Epidermal melanocyte (primary cell): ENCODE data around the gene MYEOV.

Source experiments
- DNase-seq: peaks from one replicate; pipeline ENCODE4 v3.0.0; 2011; ENCODE audit warnings: low spot score; ENCODE audit not compliant: insufficient read length

MYEOV gene

DNA sequence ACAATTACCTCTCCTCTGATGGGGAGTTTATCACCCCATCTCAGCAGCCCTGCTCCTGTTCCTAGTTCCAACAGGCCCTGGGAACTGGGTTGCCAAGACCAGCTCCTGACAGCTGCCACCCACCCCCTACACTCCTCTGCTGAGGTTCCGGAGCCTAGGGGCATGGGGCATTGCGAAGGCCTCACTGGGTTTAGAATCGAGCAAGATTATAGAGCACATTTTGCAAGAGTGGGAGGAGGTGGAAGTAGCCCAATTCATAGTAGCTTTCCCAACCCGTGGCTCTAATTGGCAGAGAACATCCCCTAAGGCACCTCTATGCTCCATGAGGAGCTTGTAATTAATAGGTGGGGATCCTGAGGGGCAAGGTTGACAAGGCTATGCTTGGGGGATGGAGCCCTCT, 23.0 kb downstream of the MYEOV start:
- no peak for DNase-seq

GRCh38 chr11:69317401-69318092, 23.6 kb downstream of the MYEOV start:
- no peak for DNase-seq

- DNase-seq: no peak
These were observed 24.1 kb downstream of the MYEOV start for GRCh38 chr11:69318093-69318420.

DNA sequence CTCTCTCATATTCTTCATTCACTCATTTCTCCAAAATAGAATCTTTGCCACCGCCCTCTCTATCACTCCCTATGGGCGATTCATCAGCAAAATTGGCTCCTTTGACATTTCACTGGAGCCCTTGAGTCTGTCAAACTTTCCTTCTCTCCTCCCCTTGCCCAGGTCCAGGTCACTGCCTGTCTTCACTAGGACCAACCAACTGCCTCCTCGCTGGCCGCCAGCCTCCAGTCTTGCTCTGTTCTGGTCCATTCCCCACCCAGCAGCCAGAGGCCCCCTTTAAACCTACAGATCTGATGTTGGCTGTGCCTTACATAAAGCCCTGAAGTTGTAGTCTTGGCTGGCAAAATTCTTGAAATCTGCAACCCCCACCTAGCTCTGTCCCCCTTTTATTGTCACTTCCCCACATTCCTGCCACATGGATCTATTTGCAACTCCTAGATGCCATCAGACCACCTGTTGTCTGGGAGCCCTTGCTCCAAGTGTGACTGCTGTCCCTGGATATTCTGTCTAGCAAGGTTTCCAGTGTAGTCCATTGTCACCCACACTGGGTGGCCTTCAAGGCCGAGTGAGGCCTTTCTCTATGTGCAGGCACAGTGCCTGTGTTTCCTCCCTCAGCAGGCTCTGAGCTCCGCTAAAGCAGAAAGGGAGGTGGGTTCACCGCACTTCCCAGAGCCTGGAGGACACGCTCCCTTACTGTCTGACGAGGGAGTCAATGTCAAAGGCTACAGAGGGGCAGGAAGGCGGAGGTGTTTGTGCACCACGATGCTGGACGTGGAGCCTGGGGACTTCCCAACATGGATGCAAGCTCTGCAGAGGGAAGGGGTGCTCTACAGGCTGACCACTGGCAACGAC, 25.5 kb downstream of the MYEOV start:
- DNase-seq: no peak

DNA sequence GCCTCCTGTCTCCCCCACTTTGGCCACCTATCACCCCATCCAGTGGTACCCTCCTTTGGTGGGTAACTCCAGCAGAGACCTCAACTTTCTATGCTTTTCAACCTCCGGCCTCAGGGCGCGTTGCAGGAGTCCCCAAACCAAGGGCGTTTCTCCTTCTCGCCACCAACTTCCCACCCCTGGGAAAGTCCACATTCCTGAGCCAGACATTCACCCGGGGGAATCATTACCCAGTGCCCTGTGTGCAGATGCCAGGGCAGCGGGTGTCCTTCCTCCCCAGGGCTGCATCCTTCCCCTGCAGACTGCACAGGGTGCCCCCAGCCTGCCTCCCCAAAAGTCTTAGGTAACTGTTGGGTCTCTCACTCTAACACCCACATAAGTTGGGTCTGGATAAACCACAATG, 26.4 kb downstream of the MYEOV start:
- DNase-seq: no peak

DNA sequence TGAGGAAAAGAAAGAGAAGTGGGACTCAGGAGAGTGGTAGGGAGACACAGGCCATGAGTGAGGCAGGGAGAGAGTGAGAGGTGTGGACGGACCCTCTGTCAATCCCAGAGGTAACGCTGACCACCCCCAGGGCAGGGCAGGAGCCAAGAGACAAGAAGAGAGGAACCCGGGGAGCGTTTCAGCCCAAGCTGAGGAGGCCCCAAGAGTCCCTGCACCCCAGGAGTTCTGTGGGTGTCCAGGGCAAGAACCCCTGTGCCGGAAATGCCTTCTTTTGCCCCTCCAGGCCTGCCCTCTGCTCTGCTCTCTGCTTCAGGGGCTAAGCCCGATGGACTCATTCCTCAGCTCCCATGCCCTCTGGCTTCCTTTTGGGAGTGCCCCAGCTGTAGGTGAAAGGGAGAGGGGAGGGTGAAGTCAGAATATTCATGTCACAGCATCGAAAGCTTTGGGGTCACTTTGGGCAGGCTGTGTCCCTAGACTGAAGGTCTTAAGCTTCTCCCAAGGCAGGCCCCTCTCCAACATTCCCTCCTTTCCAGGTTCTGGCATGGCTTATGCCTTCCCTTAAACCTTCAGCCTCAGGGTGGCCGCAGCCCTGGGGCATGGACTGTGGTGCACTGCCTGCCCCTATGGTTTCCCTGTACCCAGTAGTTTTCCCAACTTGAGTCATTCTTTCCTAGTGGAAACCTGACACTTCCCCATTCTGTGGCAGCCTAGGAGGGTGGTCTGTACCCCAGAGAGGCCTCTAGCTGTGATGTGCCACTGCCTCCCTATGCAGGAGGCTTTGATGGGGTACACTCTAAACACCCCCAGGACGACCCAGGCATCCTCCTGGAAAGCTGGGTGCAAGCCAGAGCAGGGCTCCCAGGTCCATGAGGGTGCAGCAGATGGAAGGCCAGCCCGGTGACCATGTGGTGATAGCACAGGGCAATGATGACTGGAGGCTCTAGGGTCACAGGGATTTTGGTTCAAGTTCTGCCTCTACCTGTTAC, 27.1 kb downstream of the MYEOV start:
- no peak for DNase-seq

DNA sequence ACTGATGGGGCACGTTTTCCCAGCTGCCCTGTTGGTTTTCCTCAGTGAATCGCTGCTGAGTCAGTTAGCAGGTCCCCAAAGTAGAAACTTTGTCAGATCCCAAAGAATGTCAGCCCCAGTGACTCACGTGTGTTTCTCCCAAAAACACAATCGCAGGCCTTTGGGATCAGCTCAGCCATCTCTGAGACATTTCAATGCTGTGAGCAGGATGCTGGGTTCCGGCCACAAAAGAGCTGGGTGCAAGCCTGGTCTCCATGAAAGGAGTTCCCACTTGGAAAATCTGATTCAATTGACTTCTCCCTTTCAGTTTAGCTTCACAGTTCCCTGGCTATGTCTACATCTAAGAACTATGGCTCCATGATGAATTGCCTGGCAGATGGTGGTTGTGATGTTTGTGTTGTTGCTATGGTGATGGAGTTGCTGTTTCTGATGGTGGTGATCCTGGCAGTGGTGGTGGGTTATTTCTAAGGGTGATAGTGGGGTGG, 28.0 kb downstream of the MYEOV start:
- no peak for DNase-seq

DNA sequence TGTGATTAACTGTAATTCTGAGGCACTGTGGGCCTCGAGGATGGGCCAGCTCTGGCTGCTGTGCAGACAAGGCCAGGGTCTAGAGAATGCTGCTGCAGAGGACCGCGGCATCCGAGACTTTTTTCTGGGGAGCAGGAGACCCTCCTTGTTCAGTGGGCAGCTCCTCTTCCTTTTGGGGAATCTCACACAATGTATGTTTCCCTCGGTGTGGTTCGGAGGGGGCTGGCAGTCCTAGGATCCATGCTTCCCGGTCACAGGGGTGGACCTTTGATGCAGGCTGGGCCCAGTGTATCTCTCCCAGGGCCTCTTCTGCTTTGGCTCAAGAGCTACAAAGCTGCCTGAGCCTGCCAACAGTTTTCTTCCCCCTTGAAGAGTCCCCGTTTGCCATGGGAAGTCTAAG, 31.5 kb downstream of the MYEOV start:
- no peak for DNase-seq

GRCh38 chr11:69326622-69327219, 32.8 kb downstream of the MYEOV start:
- DNase-seq: no peak

DNA sequence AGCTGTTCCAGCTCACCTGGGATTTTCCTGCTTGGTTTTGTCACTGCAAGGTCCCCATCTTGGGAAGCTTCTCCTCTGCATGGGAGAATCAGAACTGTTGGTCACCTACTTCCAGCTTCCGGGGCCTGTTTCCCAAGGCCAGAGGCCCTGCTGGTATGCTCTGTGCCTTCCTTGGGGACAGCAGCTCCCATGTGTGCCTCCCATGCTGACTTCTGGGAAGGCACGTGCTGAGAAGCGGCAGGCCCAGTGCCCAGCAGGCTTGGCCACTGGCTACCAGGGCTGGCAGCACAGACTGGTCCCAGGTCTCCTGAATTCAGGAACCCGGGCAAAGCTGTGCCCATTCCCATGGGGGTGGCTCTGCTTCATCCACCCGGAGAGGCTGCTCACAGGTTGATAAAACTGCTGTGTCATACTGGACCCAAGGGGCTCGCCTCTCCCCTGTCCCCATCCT, 33.8 kb downstream of the MYEOV start:
- no peak for DNase-seq

DNA sequence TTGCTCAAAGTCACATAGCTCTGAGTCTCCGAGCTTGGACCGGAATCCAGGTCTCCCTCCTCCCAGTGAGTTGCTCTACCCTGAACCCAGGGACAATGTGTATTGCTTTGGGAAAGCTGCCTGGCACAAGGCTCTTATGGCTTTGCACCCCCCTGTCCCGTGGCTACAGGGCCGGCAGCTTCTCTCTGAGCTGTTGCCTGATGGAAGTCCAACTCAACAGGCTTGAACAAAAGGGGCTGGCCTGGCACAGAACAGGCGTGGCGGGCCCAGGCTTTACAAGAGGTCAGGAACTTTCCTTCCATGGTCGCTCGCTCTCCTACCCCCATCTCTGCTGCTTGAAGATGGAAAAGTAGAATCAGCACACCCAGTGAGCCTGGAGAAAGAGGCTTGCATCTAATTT, 34.3 kb downstream of the MYEOV start:
- no peak for DNase-seq

DNA sequence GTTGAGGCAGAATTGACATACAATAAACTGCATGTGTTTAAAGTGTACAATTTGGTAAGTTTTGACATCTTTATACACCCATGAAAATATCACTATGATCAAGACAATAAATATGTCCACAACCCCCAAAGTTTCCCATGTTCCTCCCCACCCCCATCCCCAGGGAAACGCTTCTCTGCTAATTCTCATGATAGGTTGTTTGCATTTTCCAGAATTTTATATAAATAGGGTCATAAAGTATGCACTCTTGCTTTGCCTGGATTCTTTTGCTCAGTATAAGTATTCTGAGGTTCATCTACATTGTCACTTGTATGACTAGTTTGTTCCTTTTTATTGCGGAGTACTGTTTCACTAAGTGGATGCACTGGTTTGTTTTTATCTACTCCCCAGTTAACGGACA, 35.6 kb downstream of the MYEOV start:
- DNase-seq: no peak

- no peak for DNase-seq
These were observed 36.4 kb downstream of the MYEOV start for GRCh38 chr11:69330330-69330729.

DNA sequence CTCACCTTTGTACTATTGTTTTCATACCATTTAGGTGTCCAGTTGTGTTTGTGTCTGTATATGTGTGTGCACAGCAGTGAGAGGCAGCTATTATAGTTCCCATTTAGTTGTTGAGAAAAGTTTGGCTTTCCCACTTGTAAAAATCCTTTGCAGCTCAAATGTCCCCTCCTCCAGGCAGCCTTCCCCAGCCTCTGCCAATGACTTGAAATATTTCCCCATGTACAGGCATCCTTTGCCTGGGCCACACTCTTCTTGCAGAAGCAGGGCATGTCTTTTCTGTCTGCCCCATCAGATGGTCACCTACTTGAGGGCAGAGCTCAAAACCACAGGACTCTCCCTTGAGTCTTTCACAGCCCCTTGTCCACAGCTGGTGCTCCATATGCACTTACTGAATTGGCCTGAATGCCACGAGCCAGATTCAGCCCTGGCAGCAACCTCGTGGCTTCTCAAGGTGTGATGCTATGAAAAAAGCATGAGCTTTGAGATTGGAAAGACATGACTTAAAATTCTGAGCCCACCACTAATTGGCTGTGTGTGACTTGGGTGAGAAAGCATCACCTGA, 39.3 kb downstream of the MYEOV start:
- DNase-seq: no peak

DNA sequence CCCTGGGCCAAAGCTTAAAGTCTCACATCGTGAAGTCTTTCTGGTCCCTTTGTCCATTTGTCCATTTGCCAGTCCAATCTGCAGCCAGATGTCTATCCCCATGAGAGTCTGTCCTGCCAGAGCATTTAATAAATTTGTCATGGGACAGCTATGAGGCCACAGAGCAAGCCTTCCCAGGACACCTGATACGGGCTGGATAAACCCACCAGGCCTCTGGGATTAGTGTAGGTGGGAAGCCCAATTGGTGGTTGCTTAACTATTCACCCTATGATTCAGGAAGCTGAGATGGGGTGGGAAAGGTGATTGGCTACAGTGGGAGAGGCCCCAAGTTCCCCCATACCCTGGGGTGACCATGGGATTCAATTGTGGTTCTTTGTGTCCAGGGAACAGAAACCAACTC, 39.9 kb downstream of the MYEOV start:
- DNase-seq: no peak

GRCh38 chr11:69335007-69335780, 41.2 kb downstream of the MYEOV start:
- DNase-seq: no peak

- DNase-seq: no peak
These were observed 41.9 kb downstream of the MYEOV start for GRCh38 chr11:69335781-69336405.

DNA sequence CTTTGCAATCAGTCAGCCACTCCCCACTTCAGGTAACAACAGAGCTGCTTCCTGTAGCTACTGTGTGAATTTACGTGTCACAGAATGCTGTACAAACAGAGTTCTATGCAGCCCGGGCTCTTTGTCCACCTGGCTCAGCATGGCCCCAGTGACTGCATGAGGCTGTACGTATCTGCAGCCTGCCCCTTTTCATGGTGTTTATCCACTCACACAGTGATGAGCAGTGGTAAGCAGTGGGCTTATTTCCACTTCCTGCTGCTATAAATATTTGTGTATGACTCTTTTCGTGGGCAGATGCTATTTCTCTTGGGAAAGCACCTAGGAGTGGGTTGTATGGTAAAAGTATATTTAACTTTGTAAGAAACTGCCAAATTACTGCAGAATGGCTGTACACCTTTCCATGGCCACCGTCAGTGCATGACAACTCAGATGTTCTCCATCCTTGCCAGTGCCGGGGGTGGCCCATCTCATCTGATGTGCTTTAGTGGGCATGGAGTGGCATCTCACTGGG, 43.3 kb downstream of the MYEOV start:
- no peak for DNase-seq

- DNase-seq: no peak
These were observed 45.2 kb downstream of the MYEOV start for GRCh38 chr11:69339041-69339733.
